ENCODE data around the gene CD300LD. TPM values are rescaled to one million over a fixed set of nuclear protein-coding genes. Genes with fewer than 3 reads are reported as not detected.

CD300LD gene
- total RNA-seq, 4 donors from 2014 or later: not detected

GRCh38 chr17:74542166-74542565 lies 49.9 kb downstream of the CD300LD start:
- intact Hi-C loops (cut with DNase I): no loop called here
- 79% methylated on average over 5 of the region's 5 CpGs for WGBS
- H3K27ac ChIP-seq (replicated peaks in 1 of 4): no peak overlapping the region
- H3K36me3 ChIP-seq: no peaks in the 10 kb centered on the region
- peaks cover 0 to 5% (median 0%) of the 10 kb centered on the region in 4 donors for H3K27me3 ChIP-seq
- no peaks in the 10 kb centered on the region for H3K4me1 ChIP-seq
- H3K4me3 ChIP-seq: no peak overlapping the region
- no peaks in the 10 kb centered on the region for H3K9me3 ChIP-seq
- TF ChIP-seq POLR2AphosphoS5 (IDR thresholded peaks at IDR 0.05) (no peak), EP300 (IDR thresholded peaks at IDR 0.05) (no peak), CTCF (IDR thresholded peaks at IDR 0.05) (no peak), POLR2A (IDR thresholded peaks at IDR 0.05; ENCODE audit: low read depth) (no peak)
- DNase-seq (ENCODE audit: extremely low spot score): no peak

GRCh38 chr17:74541176-74542111 lies 50.6 kb downstream of the CD300LD start:
- Histone ChIP-seq H3K27me3 (peaks cover 0 to 5% (median 0%) of the 10 kb centered on the region in 4 donors), H3K4me3 (no peak overlapping the region), H3K27ac (replicated peaks in 1 of 4) (no peak overlapping the region), H3K4me1 (no peaks in the 10 kb centered on the region), H3K36me3 (no peaks in the 10 kb centered on the region), H3K9me3 (no peaks in the 10 kb centered on the region)
- intact Hi-C loops (cut with DNase I): no loop called here
- no peak for DNase-seq (ENCODE audit: extremely low spot score)
- TF ChIP-seq EP300 (IDR thresholded peaks at IDR 0.05) (no peak), CTCF (IDR thresholded peaks at IDR 0.05) (no peak), POLR2A (IDR thresholded peaks at IDR 0.05; ENCODE audit: low read depth) (no peak), POLR2AphosphoS5 (IDR thresholded peaks at IDR 0.05) (no peak)
- 73% methylated on average over 14 of the region's 23 CpGs for WGBS

- TF ChIP-seq POLR2AphosphoS5 (IDR thresholded peaks at IDR 0.05) (no peak), EP300 (IDR thresholded peaks at IDR 0.05) (no peak), CTCF (IDR thresholded peaks at IDR 0.05) (no peak), POLR2A (IDR thresholded peaks at IDR 0.05; ENCODE audit: low read depth) (no peak)
- peaks cover 0 to 5% (median 2%) of the 10 kb centered on the region in 4 donors for H3K9me3 ChIP-seq
- no peak overlapping the region for H3K27ac ChIP-seq (replicated peaks in 1 of 4)
- WGBS: 75% methylated on average over 10 of the region's 10 CpGs
- no peaks in the 10 kb centered on the region for H3K4me1 ChIP-seq
- intact Hi-C loops (cut with DNase I): loop anchor here (10.0 kb wide), 1 partner anchor 65 kb away; no protein-coding TSS in a partner anchor
- DNase-seq (ENCODE audit: extremely low spot score): no peak
- H3K27me3 ChIP-seq: peaks cover 0 to 6% (median 0%) of the 10 kb centered on the region in 4 donors
- no peak overlapping the region for H3K4me3 ChIP-seq
- H3K36me3 ChIP-seq: no peaks in the 10 kb centered on the region
Observed at GRCh38 chr17:74539281-74539820, 52.7 kb downstream of the CD300LD start.

- Histone ChIP-seq H3K27ac (replicated peaks in 1 of 4) (no peak overlapping the region), H3K4me1 (no peaks in the 10 kb centered on the region), H3K36me3 (no peaks in the 10 kb centered on the region), H3K27me3 (peaks cover 0 to 10% (median 0%) of the 10 kb centered on the region in 4 donors), H3K9me3 (peaks cover 0 to 5% (median 2%) of the 10 kb centered on the region in 4 donors), H3K4me3 (no peak overlapping the region)
- WGBS: 66% methylated on average over 3 of the region's 3 CpGs
- intact Hi-C loops (cut with DNase I): loop anchor here (10.0 kb wide), 1 partner anchor 62 kb away; no protein-coding TSS in a partner anchor
- no peak for TF ChIP-seq EP300 (IDR thresholded peaks at IDR 0.05)
- no peak for TF ChIP-seq POLR2A (IDR thresholded peaks at IDR 0.05; ENCODE audit: low read depth)
- no peak for TF ChIP-seq CTCF (IDR thresholded peaks at IDR 0.05)
- no peak for TF ChIP-seq POLR2AphosphoS5 (IDR thresholded peaks at IDR 0.05)
- no peak for DNase-seq (ENCODE audit: extremely low spot score)
Observed at GRCh38 chr17:74536890-74537289, 55.2 kb downstream of the CD300LD start.
